Measurements from ENCODE around the gene SLC22A16.

- TF ChIP-seq CTCF (IDR thresholded peaks at IDR 0.05) (no peak), POLR2AphosphoS5 (IDR thresholded peaks at IDR 0.05) (no peak), POLR2A (IDR thresholded peaks at IDR 0.05) (no peak)
These were observed 13.4 kb downstream of the SLC22A16 start for GRCh38 chr6:110462884-110463481.
